Stimulated activated CD8-positive, alpha-beta memory T cell treated with anti-CD3 and anti-CD28 coated beads, Interleukin-15, amount 100 ng/mL, for 48 hours (primary cell): Measurements from ENCODE around the gene OR8B12.

ENCODE experiments used
- DNase-seq, 2 donors: peaks; one replicate each; pipeline ENCODE4 v3.0.0-alpha.2; 2020; ENCODE audit warnings: low read depth in 2 of 2

Gene OR8B12

DNA sequence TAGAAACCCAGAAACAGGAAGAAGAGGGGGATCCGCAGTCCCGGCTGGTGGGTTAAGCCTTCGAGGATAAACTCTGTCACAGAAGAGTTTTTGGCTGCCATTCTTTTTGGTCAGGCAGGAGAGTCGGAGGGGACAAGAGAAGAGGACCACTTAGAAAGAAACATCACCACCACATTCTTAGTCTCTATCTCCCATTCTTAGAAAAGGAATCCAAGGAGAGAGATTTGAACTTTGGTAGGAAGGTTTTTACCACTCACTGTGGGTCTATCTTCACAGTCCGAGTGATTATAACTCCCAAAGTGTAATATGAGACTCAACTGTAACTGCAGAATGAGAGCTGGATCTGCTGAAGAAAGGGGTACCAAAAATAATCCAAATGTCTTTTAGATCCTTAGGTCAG lies at the start of gene OR8B12:
Gene OR8B12 (minus strand): TSS at position 101 of the 400 bp plus-strand sequence. CDS start 0 bp downstream, at position 101.
- DNase-seq, result no peak

DNA sequence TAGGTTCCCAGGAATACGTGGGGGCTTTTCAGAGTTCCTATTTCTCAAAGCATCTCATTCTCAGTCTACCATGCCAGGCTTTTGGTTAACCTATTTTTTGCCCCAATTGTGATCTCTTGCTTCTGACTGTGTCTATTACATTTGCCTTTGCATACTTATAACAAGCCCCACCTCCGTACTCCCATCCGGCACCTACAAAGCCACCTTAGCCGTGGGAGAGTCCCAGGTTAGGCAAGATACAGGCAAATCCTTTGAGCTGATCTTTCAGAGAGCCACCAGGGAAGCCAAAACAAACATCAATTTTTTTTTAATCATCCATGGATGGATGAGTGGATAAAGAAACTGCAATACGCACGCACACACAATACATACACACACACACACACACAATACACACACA lies 49.2 kb upstream of the OR8B12 start:
- DNase-seq, result no peak

DNA sequence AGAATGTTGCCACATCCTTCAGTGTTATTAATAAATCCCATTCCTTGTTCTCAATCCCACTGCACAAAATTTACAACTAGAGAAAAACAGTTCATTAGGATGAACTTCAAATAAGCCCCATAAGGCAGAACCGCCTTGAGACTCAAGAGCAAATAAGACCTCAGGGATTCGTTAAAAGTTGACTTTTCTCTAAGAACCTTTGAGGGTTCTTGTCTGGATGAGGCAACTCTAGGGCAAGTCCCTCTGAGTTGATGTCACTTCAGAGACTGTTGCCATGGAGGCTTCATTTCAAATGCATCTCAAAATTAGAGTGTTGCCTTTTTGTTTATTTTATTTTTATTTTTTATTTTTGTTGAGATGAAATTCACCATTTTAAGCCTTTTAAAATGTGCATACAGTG lies 48.0 kb upstream of the OR8B12 start:
- no peak for DNase-seq

DNA sequence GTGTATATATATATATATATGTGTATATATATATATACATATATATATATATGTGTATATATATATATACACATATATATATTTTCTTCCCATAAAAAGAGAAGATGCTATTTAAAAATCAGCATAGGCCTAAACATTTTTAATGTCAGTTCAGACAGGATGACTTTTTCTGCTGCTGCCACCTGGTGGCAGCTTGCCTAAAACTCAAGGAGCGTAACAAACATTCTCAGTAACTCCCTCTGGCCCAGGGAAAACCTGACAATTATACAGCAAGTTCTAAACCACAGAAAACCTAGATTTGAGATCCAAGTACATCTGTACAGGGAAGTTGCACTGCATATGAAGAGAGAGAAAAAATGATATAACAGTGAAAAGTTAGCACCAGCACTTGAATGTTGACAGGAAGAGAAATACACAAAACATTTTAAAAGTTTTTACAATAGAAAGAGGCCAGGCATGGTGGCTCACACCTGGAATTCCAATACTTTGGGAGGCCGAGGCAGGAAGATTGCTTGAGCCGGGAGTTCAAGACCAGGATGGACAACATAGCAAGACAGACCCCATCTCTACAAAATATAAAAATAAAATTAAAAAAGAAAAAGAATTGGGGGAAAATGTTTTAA lies 42.9 kb upstream of the OR8B12 start:
- DNase-seq, result no peak

- no peak for DNase-seq
Measured at GRCh38 chr11:124584681-124585372, 41.4 kb upstream of the OR8B12 start.

GRCh38 chr11:124583781-124584180 lies 40.3 kb upstream of the OR8B12 start:
- no peak for DNase-seq

DNA sequence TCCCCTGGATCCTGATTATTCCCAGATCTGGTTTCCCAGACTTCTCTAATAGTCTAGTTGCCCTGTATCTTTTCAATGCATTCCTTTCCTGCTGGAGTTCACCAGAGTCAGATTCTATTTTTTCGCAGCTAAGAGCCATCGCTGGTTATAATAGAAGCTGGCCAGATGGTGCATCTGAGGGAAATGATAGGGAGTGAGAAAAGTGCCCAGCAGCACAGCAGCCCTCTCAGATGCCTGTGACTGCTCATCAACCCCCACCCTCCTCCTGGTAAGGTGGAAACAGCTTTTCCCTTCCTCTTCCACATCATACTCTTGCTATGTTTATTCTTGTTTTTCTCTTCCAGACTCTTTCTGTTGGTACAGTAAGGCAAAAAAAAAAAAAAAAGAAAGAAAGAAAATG lies 39.1 kb upstream of the OR8B12 start:
- DNase-seq, result no peak

DNA sequence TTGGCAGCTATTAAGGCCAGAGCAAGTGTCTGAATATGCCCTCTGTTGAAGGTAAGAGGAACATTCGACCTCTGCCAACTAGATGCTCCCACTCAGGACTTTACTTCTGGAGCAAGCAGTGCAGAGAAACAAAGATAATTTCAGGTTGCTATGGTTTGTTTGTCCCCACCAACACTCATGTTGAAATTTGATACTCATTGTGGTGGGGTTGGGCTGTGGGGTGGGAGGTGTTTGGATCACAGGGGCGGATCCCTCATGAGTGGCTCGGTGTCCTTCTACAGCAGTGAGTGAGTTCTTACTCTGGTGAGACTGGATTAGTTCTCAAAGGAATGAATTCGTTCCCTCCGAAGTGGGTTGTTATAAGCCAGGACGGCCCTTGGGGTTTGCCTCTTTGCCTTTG lies 38.4 kb upstream of the OR8B12 start:
- DNase-seq, result no peak

- DNase-seq, result no peak
Measured at GRCh38 chr11:124578761-124579160, 35.3 kb upstream of the OR8B12 start.

DNA sequence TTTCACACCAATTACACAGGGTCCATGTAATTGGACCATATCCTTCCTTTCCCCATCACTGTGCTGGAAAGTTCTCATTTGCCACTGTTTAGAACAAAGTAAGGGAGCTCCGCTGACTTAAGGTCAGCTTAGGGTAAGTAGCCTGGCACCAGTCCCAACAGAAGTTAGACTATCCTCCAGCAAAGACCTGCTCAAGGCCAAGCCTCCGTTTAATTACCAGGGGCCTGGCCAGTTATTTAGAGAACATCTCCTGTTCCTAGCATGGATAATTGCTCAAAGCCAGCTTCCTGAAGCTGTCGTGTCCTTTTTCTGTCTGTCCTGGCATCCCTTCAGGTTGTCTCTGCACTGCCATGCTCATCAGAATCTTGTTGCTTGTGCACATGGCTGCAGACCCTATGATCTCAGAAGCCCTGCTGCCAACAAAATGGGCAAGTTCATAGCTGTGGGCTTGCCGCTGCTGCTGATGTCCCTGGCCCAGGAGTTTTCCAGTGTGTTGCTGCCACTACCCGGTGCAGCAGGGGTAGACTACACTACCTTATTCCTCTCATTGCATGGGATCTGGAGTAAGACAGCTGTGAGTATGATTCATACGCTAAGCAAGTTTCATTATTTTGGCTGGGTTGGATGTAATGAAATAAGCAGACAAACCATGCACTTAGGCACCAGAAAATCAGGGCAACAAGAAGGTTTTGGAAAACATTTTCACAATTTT lies 34.4 kb upstream of the OR8B12 start:
- DNase-seq, result no peak

GRCh38 chr11:124570160-124570559 lies 26.7 kb upstream of the OR8B12 start:
- no peak for DNase-seq

- no peak for DNase-seq
Measured at GRCh38 chr11:124569697-124570096, 26.2 kb upstream of the OR8B12 start, which contains the start of gene OR8A1. OR8A1 (plus strand) TSS chr11:124569997; CDS start chr11:124570120, 123 bp downstream.

DNA sequence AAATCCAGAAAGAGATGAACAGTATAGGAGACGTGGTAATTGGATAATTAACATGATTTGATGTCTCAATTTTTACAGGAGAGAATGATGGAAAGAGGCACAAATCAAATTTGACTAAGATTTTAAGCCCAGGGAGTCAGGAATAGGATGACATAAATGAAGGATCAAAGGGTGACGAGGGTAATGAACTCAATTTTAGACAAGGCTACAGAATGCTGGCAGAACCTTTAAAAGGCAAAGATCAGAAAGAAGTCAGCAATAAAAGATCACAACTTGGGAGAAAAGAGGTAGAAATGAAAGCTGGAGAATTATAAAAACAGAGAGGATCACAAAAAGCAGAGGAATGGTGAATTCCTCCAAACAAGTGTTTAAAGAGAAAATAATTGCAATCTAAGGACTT lies 13.4 kb upstream of the OR8B12 start:
- DNase-seq, result no peak

DNA sequence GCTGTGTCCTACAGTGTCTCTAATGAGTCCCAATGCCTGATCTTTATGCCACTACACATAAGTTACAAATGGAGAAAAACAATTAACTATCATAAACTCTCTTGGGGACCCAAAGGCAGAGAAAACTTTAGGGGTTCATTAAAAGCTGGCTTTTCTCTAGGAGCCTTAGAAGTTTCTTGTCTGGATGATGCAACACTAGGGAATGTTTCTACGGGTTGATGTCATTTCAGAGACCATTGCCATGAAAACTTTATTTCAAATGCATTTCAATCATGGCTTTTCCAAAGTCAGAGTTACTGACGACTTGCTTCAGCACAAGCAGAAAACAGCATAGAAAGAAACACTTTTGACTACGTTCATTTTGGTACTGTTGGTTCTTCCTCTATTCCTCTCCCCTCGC lies 8.5 kb upstream of the OR8B12 start:
- no peak for DNase-seq

- no peak for DNase-seq
Measured at GRCh38 chr11:124551189-124551588, 7.7 kb upstream of the OR8B12 start.

DNA sequence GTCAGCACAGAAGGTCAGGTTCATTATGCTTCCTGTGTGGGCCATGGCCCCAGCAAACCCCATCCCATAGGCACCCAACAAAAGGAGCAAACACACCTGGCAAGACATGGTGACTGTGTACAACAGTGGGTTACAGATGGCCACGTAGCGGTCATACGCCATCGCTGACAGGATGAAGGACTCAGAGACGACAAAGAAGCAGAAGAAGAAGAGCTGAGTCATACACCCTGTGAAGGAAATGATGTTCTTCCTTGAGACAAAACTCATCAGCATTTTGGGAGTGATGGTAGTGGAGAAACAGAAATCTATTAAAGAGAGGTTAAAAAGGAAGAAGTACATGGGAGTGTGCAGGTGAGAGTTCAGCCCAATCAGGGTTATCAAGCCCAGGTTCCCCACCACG lies 309 bp downstream of the OR8B12 start:
- DNase-seq, result no peak

- DNase-seq, result no peak
Measured at GRCh38 chr11:124541204-124541603, 2.2 kb downstream of the OR8B12 start.

DNA sequence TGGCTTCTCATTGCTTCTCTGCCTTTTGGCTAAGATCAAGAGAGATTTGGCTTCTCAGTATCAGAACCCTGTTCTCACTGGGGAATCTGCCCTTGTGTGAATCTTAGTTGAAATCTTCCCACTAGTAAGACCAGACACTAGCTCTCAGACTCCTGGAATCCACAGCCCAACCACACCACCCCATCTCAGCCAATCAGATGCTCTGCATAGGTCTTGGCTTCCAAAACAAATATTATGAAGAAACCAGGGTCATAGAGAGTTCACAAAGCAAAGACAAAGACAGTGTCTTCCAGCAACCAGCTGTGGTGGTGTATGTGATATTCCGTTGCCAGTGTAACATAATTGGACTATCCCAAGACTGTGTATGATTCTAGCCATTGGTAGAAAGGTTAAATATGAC lies 5.4 kb downstream of the OR8B12 start:
- DNase-seq, result no peak

DNA sequence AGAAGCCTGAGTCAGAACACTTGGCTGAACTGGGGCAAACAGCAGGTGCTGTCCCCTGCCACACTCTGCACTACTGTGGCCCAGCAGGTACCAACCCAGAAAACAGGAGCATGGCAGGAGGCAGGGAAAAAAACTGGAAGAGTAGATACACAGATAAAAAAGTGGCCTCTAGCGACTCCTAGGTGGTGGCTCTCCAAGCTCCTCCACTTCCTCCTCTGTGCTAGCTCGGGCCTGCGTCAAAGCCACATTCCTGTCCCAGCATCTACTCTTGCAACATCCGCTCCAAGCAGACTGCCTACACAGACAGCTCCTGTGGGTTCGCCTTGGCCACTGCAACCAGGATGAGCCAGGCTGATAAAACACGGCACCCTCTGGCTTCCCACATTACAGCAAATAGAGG lies 6.9 kb downstream of the OR8B12 start:
- DNase-seq, result no peak

DNA sequence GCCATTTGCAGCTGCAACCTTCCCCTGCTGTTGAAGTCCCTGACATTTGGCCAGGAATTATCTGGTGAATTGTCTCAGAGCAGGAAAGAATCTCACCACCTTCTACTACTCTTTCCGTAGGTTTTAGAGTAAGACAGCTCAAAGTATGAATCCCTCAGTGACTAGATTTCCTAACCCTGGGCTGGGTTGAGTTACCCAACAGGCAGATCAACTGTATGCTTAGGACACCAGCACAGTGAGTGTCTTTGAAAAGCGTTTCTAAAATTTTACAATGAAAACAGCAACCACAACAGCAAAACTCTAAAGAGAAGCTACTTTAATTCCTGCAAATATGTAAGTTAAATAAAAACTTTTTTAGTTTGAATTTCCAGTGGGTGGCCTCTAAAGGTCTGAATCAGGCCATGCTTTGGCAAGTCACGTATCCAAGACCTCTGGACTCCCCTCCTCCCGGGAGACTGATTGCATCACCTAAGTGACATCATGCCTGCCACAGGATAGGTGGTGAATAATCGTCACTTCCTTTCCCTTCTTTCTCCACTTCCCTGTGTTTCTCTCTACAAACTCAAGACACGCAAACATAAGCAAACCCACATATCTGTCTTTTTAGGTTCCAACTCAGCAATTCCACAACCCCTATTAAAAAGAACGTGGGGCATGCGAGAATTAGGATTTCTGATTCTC lies 7.8 kb downstream of the OR8B12 start:
- DNase-seq, result no peak

- DNase-seq, result no peak
Measured at GRCh38 chr11:124534051-124534450, 9.4 kb downstream of the OR8B12 start.

- no peak for DNase-seq
Measured at GRCh38 chr11:124533626-124534025, 9.8 kb downstream of the OR8B12 start.

GRCh38 chr11:124520550-124520854 lies 23.0 kb downstream of the OR8B12 start:
- no peak for DNase-seq
